WTC11 (cell line): ENCODE measurements around the gene ZMIZ1. TPM values are rescaled to one million over a fixed set of nuclear protein-coding genes. Genes with fewer than 3 reads are reported as not detected.

Experiments used
- ATAC-seq: fragments of 200-7000 bp; cut with Tn5 transposase; 2 replicates; pipeline ENCODE4 v1.10.0; 2021; ENCODE audit warnings: mild to moderate bottlenecking, moderate library complexity
- CTCF ChIA-PET: fragments of 300-600 bp; sonication (Branson Sonifier 250); formaldehyde crosslinking; loops from one replicate; lab custom pipeline; 2021; ENCODE audit warnings: antibody characterized with exemption; lab: Charles Lee
- POLR2A ChIA-PET: fragments of 350-600 bp; sonication (Branson Sonifier 250); formaldehyde crosslinking; loops from one replicate; lab custom pipeline; 2021; ENCODE audit warnings: antibody characterized with exemption; lab: Charles Lee
- DNase-seq: peaks from one replicate; pipeline ENCODE4 v3.0.0; 2021; ENCODE audit warnings: low spot score
- H3K27ac Mint-ChIP-seq: 2 replicates; pipeline ENCODE4 v1.8.0; 2021; ENCODE audit warnings: mixed read lengths
- H3K27me3 Mint-ChIP-seq: 2 replicates; pipeline ENCODE4 v1.8.0; 2021; ENCODE audit warnings: low read depth, mild to moderate bottlenecking, moderate library complexity, mixed read lengths
- H3K36me3 Mint-ChIP-seq: 2 replicates; pipeline ENCODE4 v1.8.0; 2021; ENCODE audit warnings: mixed read lengths
- H3K4me1 Mint-ChIP-seq: 2 replicates; pipeline ENCODE4 v1.8.0; 2022; ENCODE audit warnings: mixed read lengths
- H3K4me3 Mint-ChIP-seq: 2 replicates; pipeline ENCODE4 v1.8.0; 2021; ENCODE audit warnings: mild to moderate bottlenecking, moderate library complexity, mixed read lengths
- H3K9me3 Mint-ChIP-seq: 2 replicates; pipeline ENCODE4 v1.8.0; 2021; ENCODE audit warnings: mixed read lengths
- ATF1 ChIP-seq: sonication (generic); formaldehyde crosslinking; IDR thresholded peaks from 2 replicates; pipeline ENCODE4 v1.8.1; 2023; ENCODE audit warnings: mild to moderate bottlenecking, moderate library complexity, missing genetic modification reagents
- CREB1 ChIP-seq: sonication (generic); formaldehyde crosslinking; IDR thresholded peaks from 2 replicates; pipeline ENCODE4 v1.8.0; 2023; ENCODE audit warnings: mild to moderate bottlenecking, missing genetic modification reagents
- CREM ChIP-seq: sonication (generic); formaldehyde crosslinking; IDR thresholded peaks from 2 replicates; pipeline ENCODE4 v1.8.1; 2022; ENCODE audit warnings: mild to moderate bottlenecking, missing genetic modification reagents, moderate library complexity
- HMGA2 ChIP-seq: fragments of 250-450 bp; sonication (Bioruptor Pico); IDR thresholded peaks from 2 replicates; pipeline ENCODE4 v1.4.0; 2021; ENCODE audit warnings: mild to moderate bottlenecking, moderate library complexity
- KAT7 ChIP-seq: sonication (generic); formaldehyde crosslinking; IDR thresholded peaks from 2 replicates; pipeline ENCODE4 v1.8.1; 2023; ENCODE audit warnings: missing genetic modification reagents, mild to moderate bottlenecking, borderline replicate concordance
- NFATC4 ChIP-seq: fragments of 250-450 bp; sonication (Bioruptor Pico); IDR thresholded peaks from 2 replicates; pipeline ENCODE4 v1.9.0; 2021; ENCODE audit warnings: mild to moderate bottlenecking
- NR3C1 ChIP-seq: sonication (generic); formaldehyde crosslinking; conservative IDR thresholded peaks from 2 replicates; pipeline ENCODE4 v1.8.1; 2023; ENCODE audit warnings: low read depth, mild to moderate bottlenecking, missing genetic modification reagents
- PREB ChIP-seq: sonication (generic); formaldehyde crosslinking; IDR thresholded peaks from 2 replicates; pipeline ENCODE4 v1.8.1; 2022; ENCODE audit warnings: mild to moderate bottlenecking, missing genetic modification reagents, moderate library complexity, borderline replicate concordance
- PRRX2 ChIP-seq: fragments of 250-450 bp; sonication (Bioruptor Pico); IDR thresholded peaks from 2 replicates; pipeline ENCODE4 v1.8.0; 2021; ENCODE audit warnings: mild to moderate bottlenecking
- RORB ChIP-seq: fragments of 250-450 bp; sonication (Bioruptor Pico); IDR thresholded peaks from 2 replicates; pipeline ENCODE4 v1.9.0; 2021; ENCODE audit warnings: mild to moderate bottlenecking
- SMAD3 ChIP-seq: sonication (generic); formaldehyde crosslinking; IDR thresholded peaks from 2 replicates; pipeline ENCODE4 v1.8.0; 2022; ENCODE audit warnings: missing genetic modification reagents, mild to moderate bottlenecking, borderline replicate concordance
- STAT6 ChIP-seq: sonication (generic); formaldehyde crosslinking; conservative IDR thresholded peaks from 2 replicates; pipeline ENCODE4 v1.8.1; 2023; ENCODE audit warnings: mild to moderate bottlenecking, low read depth, missing genetic modification reagents, moderate library complexity
- ZMAT4 ChIP-seq: fragments of 250-450 bp; sonication (Bioruptor Pico); IDR thresholded peaks from 2 replicates; pipeline ENCODE4 v1.9.0; 2021; ENCODE audit warnings: mild to moderate bottlenecking
- ZNF138 ChIP-seq: sonication (generic); formaldehyde crosslinking; conservative IDR thresholded peaks from 2 replicates; pipeline ENCODE4 v1.8.1; 2022; ENCODE audit warnings: mild to moderate bottlenecking, moderate library complexity, missing genetic modification reagents
- ZNF232 ChIP-seq: sonication (generic); formaldehyde crosslinking; IDR thresholded peaks from 2 replicates; pipeline ENCODE4 v1.8.0; 2022; ENCODE audit warnings: mild to moderate bottlenecking, missing genetic modification reagents
- ZNF281 ChIP-seq: sonication (generic); formaldehyde crosslinking; IDR thresholded peaks from 2 replicates; pipeline ENCODE4 v1.8.0; 2023; ENCODE audit warnings: mild to moderate bottlenecking, missing genetic modification reagents
- ZNF396 ChIP-seq: fragments of 250-450 bp; sonication (Bioruptor Pico); IDR thresholded peaks from 2 replicates; pipeline ENCODE4 v1.8.0; 2021; ENCODE audit warnings: mild to moderate bottlenecking, moderate library complexity, borderline replicate concordance
- ZNF416 ChIP-seq: fragments of 250-450 bp; sonication (Bioruptor Pico); IDR thresholded peaks from 2 replicates; pipeline ENCODE4 v1.9.0; 2021; ENCODE audit warnings: mild to moderate bottlenecking, inconsistent platforms
- ZNF512 ChIP-seq: sonication (generic); formaldehyde crosslinking; IDR thresholded peaks from 2 replicates; pipeline ENCODE4 v1.8.1; 2022; ENCODE audit warnings: missing genetic modification reagents, borderline replicate concordance
- total RNA-seq: library from RNA; stranded (reverse); gene quantifications from 3 replicates; pipeline ENCODE4 v1.2.3, GENCODE V29; 2021

Gene ZMIZ1
- total RNA-seq, 1 experiment from 2014 or later: 44.4 TPM

- no peak for TF ChIP-seq KAT7 (CRISPR knock-in tag)
- no peak for TF ChIP-seq CREM (CRISPR knock-in tag)
- no peak for TF ChIP-seq ZMAT4 (CRISPR knock-in tag)
- TF ChIP-seq CREB1 (CRISPR knock-in tag): no peak
- TF ChIP-seq ZNF396: no peak
- TF ChIP-seq ATF1 (CRISPR knock-in tag): no peak
- no peak for TF ChIP-seq NR3C1 (CRISPR knock-in tag)
These were observed 8.8 kb upstream of the ZMIZ1 start (continued) for GRCh38 chr10:79059859-79060379.

GRCh38 chr10:79060641-79061255, 8.0 kb upstream of the ZMIZ1 start:
- ChIA-PET POLR2A (interaction anchor here (0.6 kb wide), 1 partner anchor 101 kb away, joined by 3 read pairs; no protein-coding TSS in a partner anchor), CTCF (interaction anchor here (1.5 kb wide), 1 partner anchor 134 kb away, joined by 4 read pairs; no protein-coding TSS in a partner anchor)
- Mint-ChIP-seq H3K27me3 (peaks cover 37% of the 10 kb centered on the region), H3K9me3 (no peaks in the 10 kb centered on the region), H3K4me3 (no peak overlapping the region), H3K27ac (no peak overlapping the region)
- DNase-seq (no peak), ATAC-seq (no peak)
- TF ChIP-seq ZNF512: no peak
- TF ChIP-seq, all 79 proteins: peak for 0
- H3K4me1 Mint-ChIP-seq: peaks cover 29% of the 10 kb centered on the region
- no peaks in the 10 kb centered on the region for H3K36me3 Mint-ChIP-seq

GRCh38 chr10:79061441-79062315, 7.1 kb upstream of the ZMIZ1 start:
- TF ChIP-seq ZNF281 (CRISPR knock-in tag) (no peak), HMGA2 (CRISPR knock-in tag) (no peak), ZNF138 (CRISPR knock-in tag) (no peak), ZNF232 (CRISPR knock-in tag) (no peak), NFATC4 (no peak), ZMAT4 (CRISPR knock-in tag) (no peak), PREB (CRISPR knock-in tag) (no peak), PRRX2 (CRISPR knock-in tag) (no peak), ZNF416 (CRISPR knock-in tag) (no peak), RORB (CRISPR knock-in tag) (no peak), SMAD3 (CRISPR knock-in tag) (no peak), STAT6 (CRISPR knock-in tag) (no peak)
- TF ChIP-seq, all 79 proteins: peak for 0
- no peaks in the 10 kb centered on the region for H3K36me3 Mint-ChIP-seq
- no peaks in the 10 kb centered on the region for H3K9me3 Mint-ChIP-seq
- H3K27ac Mint-ChIP-seq: no peak overlapping the region
- peaks cover 32% of the 10 kb centered on the region for H3K27me3 Mint-ChIP-seq
- ATAC-seq (no peak), DNase-seq (no peak)
- POLR2A ChIA-PET: interaction anchor here (0.6 kb wide), 1 partner anchor 102 kb away, joined by 3 read pairs; no protein-coding TSS in a partner anchor
- CTCF ChIA-PET: interaction anchor here (1.5 kb wide), 2 partner anchors 9 to 133 kb away, joined by 4 read pairs; no protein-coding TSS in a partner anchor
- no peak overlapping the region for H3K4me3 Mint-ChIP-seq
- peaks cover 30% of the 10 kb centered on the region for H3K4me1 Mint-ChIP-seq
